Islet of Langerhans (tissue), 1 donor: ENCODE data around the gene SF1.

Source experiments
- FAIRE-seq: peaks from one replicate; lab custom pipeline; 2011; peaks lifted over from hg19 to GRCh38; lab: Jason Lieb, UNC

The SF1 gene

DNA sequence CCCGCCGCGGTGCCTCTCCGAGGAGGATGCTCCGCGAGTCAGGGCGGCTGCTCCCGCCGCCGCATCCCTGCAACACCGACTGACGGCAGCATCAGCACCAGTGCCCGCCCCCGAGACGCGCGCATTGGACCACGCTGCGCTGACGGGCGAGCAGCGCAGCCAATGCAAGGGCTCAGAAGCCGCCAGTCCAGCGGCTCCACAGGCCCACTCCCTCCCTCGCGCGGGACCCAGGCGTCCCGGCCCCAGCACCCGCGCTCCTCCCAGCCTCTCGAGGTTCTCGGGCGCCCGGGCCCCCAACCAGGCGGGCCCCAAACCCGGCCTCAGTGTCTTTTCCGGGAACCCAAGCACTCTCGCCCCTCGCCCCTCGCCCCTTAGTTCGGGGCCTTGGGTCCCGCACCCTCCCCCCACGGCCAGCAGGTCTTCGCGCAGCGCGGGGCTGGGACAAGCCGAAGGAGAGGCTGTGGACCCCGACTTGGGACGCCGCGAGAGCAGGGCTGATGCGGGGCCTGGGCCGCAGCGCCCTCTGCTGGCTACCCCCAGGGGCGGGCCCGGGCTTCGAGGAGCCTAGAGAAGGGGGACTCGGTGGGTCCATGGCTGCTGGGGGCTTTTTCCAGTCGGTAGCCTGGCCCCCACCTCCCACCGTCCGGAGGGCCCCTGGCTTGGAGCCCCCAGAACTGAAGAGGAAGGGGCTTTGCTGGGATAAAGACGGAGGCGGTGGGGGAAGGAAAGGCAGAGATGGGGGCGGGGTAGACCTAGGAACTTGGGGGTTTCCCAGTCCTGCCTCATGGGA, 55.0 kb downstream of the SF1 start, which contains the start of gene NRXN2:
Gene NRXN2 (minus strand): TSS at position 81 of the 790 bp plus-strand sequence. CDS start 9,498 bp downstream, outside the sequence.
- no peak for FAIRE-seq

DNA sequence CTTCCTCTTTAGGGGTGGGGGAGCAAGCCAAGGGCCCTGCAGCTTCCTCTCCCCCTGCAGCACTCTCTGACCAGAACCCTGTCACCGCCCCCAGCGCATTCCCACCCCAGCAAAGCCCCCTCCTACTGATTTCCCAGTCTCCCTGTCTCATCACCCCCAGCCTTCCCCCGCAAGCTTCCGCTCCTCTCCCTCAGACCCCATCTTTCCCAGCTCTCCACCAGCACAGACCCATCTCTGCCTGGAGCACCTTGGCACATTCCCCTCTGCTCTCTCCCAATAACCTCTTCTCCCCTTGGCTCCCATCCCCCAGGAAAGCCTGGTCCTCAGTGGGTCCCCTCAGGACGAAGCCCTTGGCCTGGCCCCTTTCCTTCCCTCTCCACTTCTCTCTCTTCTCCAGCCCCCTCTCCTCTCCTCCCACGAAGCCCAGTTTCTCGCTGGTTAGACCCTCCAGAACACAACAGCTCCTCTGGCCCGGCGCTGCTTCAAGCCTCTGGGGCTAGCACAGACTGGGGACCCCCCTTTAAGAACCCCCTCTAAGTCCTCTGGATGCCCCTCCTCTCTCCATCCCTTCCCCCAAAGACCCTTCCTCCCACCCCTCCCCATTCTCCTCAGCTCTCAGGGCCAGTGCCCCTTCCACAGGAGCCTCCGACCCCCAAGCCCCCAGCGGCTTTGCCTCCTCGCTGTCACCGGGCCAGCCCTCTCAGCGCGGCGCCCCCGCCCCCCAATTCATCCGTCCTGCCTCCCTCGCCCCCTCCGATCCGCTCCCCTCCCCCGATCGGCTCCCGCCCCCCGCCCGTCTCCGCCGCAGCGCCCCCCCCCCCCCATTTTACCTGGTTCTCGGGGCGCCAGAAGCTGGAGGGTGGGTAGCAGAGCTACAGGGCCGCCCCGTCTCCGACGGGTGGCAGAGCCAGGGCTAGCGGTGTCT, 55.9 kb downstream of the SF1 start:
- FAIRE-seq, result no peak

DNA sequence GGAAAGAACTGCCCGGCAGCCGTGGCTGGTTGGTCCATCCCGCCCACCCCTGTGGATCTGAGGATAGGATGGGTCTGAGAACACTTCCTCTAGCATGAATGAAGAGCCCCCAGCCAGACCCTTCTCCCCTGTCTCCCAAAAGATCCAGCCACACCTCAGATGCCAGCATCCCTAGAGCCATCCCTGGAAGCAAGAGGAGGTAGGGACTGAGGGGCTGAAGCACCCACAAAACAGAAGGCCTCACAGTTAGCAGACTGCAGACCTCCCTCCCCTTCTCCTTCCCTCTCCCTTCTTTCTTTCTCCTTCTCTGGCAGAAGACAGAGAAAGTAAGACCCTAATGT, 57.0 kb downstream of the SF1 start:
- no peak for FAIRE-seq

DNA sequence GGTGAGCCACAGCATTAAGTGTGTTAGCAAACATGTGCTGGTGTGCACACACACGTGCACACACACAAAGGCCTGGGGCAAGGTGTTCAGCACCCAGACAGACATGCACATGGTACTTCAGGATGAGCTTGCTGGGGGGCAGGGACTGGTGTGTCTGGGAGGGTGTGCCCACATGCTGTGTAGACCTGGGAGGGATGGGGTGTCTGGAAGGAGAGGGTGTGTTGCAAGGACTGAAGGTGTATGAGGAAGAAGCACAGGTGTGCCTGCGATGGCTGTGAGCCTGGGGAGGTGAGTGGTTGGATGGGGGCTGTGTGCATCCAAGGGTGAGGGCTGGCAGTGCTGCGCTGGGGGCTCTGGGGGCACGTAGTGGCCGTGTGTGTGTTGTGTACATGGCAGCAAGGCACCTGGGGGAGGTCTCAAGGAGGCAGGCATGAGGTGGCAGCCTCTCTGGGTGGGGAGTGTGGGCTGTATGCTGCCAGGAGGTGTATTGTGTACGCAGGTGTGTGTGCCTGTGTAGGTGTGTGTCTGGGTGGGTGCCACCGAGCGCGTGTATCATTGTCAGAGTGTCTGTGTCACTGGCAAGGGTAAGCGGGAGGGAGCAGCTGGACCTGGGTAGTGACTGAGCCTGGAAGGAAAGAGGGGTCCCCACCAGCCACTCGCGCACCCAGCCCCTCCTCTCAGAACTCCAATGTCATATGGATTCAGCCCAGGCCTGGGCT, 57.5 kb downstream of the SF1 start:
- no peak for FAIRE-seq

DNA sequence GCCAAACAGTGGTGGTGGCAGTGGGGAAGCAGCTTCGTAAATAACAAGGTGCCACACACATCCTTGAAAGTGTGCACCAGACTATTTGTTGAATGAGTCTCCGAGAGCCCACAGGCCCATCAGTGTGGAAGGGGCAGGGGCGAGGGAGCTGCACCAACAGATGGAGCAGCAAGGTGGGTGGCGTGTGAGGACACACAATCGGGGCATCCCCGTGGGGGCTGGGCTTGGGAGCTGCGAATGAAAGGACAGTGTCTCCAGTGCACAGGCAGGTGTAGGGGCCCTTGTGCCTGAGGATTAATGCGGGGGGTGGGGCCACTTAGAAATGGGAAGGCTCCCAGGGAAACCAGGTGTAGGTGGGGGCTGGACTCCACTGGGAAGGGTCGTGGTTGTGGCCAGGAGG, 58.2 kb downstream of the SF1 start:
- no peak for FAIRE-seq

DNA sequence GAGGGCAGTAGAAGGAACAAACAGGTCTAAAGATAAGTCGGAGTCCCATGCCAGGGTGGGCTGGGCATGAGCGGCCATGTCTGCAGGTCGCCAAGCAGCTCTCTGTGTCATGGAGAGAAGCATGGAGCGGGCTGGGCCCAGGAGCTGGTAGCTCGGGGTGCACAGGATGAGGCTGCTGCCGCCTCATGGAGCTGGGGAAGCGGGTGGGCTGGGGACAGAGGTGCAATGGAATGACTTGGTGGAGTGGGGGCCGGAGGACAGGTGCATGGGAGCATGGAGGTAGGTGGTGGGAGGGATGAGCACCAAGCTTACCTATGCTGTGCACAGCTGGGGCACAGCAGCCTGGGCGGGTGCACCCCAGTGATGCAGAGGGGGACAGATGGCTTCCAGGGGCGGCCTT, 58.9 kb downstream of the SF1 start:
- no peak for FAIRE-seq

DNA sequence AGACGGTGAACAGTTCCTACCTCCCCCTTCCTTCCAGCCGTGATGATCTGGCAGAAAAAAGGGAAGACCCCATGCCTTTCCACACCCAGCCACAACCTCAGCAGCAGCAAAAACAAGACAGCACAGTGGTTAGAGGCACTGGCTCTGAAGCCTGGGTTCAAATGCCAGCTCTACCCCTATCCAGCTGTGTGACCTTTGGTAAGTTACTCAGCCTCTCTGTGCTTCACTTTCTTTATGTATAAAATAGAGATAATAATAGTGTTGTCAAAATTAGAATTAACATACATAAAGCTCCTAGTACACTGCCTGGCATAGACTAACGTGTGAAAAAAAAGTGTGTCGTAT, 59.6 kb downstream of the SF1 start:
- FAIRE-seq, result no peak

DNA sequence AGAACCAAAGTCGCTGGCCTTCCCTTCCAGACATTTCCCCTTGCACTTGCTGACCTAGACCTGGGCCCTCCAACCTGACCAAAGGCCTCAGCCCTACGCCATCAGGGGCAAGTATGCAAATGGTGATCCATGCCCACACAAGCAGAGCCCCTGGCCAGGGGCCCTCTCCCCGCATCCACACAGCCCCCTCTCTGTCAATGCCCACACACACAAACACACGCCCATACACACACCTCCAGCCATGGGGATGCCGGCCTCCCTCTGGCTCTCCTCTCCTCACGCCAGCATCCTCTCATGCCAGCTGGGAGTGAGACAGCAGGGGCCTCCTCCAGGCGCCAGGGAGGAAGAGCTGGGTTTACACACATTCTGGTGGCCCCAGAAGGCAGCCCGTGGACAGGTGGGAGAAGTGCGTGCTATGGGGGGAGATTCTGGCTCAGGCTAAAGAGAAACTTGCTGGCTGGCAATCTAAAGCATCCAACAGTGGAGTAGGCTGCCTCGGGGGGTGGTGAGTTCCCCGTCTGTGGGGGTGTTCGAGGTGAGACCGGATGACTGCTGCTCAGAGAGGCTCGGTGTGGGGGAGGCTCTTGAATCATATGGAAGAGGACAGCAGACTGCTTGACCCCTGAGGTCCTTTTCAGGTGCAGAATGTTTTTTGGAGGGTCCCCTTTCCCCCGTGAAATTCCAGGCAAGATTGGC, 60.1 kb downstream of the SF1 start:
- FAIRE-seq, result no peak

DNA sequence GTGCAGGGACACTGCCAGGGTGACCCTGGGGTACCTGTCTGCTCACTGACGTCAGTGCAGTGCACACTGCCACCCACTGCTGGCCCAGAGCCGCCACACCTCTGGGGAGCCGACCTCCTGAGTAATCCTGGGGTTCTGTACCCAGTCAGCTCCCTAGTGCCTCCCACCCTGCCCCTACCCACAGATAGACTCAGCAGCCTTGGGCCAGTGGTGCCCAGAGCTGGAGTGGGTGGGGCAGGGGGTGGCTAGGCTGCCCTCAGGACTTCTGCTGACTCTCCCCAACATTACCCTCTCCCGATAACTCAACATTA, 61.1 kb downstream of the SF1 start:
- no peak for FAIRE-seq

DNA sequence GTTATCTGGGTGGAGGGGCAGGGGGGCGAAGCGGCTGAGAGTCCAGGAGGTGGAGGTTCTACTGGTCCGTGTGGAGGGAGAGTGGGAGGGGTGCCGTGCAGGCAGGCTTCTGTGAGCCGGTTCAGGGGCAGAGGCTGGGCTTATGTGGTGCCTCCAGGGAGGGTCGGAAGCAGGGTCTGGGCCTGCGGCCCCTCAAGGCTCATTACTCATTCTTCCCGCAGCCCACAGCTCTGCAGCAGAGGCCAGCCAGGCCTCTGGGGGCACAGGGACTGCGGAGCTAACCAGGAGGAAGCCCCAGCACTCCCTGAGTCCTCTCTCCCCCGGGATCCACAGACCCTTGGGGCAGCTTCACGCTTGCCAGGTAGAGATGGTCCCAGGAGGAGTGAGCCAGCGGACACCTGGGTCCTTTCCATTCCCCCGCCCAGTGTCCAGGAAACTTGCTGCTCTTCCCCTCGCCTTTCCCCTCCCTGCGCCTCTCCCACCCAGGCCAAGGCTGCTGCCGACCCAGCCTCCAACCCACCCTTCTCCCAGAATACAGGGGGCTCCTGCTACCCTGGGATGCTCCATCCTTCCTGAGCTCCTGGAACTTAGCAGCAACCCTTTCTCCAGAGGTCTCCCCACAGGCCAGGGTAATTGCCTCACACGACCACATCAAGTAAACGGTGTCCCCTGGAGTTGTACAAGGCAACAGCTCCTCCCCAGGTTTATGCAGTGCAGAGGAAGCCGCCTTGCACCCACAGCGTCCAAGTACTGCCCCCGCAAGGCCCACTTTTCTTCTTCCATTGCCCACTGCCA, 61.7 kb downstream of the SF1 start:
- no peak for FAIRE-seq

DNA sequence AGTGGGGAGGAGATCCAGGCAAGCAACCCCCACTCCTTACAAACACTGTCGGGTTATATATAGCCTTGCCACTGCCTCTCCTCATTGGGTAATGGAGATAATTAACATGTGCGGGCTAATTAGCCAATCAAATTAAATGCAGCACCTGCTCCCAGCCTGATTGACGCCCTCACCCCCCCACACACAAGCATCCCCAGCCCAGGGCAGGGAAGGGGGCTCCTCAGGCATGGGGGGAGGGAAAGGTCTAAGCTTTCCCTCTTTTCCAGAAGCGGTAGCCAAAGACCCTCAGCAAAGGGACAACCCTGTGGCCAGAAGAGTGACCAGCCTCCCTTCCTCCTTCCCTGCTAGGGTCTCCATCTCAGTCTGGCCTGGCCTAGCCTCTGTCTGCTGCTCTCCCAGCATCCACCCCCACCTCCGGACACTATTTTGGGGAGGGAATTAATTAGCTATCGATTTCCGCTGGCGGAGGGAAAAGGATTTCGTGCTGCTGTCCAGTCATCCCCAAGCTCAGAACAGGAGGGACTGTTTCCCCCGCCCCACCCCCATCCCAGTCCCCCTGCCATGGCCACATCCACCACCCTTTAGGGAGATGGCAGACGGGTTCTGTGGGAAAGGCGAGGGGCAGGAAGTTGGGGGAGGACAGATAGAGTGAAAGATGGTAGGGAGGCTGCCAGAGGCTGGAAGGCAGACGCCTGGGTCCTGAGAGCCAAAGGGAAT, 62.4 kb downstream of the SF1 start:
- FAIRE-seq, result no peak

DNA sequence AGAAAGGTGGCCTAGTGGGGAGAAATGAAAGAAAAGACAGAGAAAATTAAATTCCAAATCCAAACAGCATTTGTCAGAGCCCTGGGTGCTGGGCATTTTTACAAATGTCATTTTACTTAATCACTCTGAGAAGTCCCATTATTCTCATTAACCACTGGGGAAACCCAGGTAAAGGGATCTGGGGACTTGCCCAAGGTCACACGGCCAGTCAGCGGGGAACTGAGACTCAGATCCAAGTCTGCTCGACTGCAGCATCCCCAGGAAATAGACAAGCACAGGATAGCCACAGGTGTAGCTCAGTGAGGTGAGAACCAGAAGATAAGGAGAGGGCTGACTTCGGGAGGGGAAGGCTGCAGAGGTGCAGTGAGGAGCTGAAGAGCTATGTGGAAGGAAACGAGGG, 63.2 kb downstream of the SF1 start:
- no peak for FAIRE-seq

DNA sequence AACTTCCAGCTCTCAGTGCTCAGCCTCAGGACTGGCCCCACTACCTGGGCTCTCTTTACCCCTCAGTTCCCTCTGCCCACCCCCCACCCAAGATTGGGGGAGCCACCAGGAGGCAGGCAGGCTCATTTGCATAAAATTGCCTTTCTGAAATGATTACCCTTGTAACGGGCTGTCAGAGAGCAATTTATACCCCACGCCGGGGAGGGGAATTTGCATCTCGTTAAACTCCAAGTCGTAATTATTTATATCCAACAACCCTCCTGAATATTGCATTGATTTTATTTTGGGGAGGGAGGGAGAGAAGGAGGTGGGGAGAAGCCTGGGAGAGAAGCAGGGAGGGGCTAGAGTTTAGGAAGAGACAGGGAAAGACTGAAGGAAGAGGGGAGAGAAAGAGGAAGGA, 63.7 kb downstream of the SF1 start:
- no peak for FAIRE-seq
